ENCODE results near the gene KMT2B.

Gene KMT2B

DNA sequence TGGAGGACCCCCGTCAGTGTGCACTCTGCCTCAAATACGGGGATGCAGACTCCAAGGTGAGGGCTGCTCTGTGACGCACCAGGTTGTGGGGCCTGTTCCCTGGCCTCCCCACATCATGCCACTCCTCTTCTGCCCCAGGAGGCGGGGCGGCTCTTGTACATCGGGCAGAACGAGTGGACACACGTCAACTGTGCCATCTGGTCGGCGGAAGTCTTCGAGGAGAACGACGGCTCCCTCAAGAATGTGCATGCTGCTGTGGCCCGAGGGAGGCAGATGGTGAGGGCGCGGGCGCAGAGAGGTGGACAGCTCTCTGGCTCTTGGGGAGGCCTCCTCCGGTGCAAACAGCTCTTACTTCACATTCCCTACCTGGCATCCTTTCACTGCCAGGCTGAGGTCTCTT, 11.2 kb downstream of the KMT2B start:
- no peak for DNase-seq

DNA sequence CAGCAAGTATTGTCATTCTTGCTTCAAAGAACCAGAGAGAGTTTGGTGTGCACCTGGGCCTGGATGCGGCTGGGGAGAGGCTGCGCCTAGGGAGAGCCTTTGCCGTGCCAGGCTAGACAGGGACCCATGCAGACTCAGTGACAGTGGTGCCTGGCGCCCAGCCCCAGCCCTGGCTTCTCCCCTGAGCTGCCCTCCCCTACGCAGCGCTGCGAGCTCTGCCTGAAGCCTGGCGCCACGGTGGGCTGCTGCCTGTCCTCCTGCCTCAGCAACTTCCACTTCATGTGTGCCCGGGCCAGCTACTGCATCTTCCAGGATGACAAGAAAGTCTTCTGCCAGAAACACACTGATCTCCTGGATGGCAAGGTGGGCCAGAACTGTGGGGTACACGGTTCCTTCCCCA, 12.0 kb downstream of the KMT2B start:
- no peak for DNase-seq

DNA sequence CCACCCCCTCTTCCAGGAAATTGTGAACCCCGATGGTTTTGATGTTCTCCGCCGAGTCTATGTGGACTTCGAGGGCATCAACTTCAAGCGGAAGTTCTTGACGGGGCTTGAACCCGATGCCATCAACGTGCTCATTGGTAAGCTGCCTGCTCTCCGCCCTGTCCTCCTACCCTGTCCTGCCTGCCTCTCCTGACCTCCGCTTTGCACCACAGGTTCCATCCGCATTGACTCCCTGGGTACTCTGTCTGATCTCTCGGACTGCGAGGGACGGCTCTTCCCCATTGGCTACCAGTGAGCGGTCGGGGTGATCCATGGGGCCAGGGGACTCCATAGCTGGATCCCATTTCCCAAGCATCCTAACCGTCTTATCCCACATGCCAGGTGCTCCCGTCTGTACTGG, 12.5 kb downstream of the KMT2B start:
- DNase-seq: no peak

DNA sequence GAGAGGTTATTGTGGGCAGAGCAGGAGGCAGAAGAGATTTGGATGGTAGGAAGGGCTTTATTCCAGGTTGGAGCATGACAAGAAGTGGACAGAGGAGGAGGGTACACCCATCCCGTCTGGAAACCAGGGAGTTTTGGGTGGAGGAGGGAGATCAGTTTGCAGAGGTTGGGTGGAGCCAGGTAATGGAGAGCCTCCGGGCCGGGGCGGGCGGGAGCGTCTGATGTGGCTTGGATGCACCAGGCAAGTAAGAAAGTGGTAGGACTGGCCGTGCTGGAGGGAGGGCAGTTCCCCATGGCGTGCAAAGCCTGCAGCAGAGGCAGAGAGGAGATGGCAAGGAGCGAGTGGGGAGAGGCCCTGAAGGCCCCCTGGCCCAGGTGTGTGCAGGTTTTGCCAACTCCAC, 13.6 kb downstream of the KMT2B start:
- DNase-seq: no peak

- DNase-seq: no peak
These were observed 14.1 kb downstream of the KMT2B start for GRCh38 chr19:35731779-35732405.

DNA sequence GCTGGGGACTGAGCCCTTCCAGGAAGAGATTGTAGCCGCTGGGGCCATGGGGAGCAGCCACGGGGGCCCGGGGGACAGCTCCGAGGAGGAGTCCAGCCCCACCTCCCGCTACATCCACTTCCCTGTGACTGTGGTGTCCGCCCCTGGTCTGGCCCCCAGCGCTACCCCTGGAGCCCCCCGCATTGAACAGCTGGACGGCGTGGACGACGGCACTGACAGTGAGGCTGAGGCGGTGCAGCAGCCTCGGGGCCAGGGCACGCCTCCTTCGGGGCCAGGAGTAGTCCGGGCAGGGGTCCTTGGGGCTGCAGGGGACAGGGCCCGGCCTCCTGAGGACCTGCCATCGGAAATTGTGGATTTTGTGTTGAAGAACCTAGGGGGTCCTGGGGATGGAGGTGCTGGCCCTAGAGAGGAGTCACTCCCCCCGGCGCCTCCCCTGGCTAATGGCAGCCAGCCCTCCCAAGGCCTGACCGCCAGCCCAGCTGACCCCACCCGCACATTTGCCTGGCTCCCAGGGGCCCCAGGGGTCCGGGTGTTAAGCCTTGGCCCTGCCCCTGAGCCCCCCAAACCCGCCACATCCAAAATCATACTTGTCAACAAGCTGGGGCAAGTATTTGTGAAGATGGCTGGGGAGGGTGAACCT, 14.9 kb downstream of the KMT2B start:
- no peak for DNase-seq

- DNase-seq: no peak
These were observed 15.7 kb downstream of the KMT2B start for GRCh38 chr19:35733180-35734125.

- no peak for DNase-seq
These were observed 16.5 kb downstream of the KMT2B start for GRCh38 chr19:35734273-35734672.

DNA sequence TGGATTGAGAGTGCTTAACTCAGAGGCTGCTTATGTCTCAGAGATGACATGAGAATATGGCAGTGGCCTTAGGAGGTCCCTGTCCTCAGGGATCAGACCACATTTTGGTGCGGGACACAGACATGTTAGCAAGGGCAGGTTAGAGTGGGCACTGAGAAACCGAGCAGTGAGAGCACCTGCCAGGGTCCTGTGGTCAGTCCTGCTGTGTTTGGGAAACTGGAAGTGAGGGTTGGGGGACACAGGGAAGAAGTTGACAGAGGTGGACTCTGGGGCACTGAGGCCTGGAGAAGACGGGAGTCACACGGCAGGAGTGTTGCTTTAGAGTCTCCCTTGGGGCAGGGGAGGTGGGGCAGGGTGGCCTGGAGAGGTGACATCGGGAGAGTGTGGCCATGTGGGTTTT, 17.1 kb downstream of the KMT2B start:
- no peak for DNase-seq

DNA sequence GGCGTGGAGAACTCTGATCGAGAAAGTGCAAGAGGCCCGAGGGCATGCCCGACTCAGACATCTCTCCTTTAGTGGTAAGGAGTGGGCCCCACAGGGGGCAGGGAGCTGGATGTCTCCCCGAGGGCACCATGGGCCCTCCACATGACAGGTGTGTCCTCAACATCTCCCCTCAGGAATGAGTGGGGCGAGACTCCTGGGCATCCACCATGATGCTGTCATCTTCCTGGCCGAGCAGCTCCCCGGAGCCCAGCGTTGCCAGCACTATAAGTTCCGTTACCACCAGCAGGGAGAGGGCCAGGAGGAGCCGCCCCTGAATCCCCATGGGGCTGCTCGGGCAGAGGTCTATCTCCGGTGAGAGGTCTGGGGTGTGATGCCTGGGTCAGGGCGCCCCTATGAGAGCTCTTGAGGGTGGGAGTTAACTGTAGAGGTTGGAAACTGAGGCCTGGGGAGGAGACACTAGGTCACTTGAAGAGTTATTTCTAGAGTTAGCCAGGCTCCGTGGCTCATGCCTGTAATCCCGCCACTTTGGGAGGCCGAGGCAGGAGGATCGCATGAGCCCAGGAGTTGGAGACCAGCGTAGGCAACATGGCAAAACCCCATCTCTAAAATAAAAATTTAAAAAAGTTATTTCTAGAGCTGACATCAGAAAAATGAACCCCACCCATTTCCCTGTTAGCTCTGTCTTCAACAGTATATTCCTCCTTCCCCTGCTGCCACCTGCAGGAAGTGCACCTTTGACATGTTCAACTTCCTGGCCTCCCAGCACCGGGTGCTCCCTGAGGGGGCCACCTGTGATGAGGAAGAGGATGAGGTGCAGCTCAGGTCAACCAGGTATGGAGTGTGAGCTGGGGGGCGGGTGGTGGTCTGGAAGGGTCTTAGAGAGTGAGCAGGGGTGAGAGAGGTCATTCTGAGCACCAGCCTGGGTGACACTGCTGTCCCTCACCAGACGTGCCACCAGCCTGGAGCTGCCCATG, 19.4 kb downstream of the KMT2B start:
- DNase-seq: no peak

DNA sequence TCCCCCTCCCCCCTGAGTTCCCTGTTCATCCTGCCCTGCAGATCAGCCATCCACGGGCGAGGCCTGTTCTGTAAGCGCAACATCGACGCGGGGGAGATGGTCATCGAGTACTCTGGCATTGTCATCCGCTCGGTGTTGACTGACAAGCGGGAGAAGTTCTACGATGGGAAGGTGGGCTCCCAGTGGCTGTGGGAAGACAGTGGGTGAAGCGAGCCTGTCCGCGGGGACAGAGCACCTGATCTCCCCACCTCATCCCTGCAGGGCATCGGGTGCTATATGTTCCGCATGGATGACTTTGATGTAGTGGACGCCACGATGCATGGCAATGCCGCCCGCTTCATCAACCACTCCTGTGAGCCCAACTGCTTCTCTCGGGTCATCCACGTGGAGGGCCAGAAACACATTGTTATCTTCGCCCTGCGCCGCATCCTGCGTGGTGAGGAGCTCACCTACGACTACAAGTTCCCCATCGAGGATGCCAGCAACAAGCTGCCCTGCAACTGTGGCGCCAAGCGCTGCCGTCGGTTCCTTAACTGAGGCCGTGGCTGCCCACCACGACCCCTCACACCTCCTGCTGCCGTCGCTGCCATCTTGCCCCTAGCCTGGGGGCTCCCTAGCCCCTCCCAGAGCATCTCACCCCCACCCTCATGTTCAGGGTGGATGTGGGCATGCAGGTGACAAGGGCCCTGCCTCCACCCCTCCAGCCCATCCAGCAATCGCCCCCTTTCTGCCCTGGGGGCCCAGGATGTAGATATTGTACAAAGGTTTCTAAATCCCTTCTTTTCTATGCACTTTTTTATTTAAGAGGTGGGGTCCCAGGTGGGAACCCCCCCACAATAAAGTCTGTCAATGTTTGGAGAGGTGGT, 20.5 kb downstream of the KMT2B start:
- DNase-seq: no peak

DNA sequence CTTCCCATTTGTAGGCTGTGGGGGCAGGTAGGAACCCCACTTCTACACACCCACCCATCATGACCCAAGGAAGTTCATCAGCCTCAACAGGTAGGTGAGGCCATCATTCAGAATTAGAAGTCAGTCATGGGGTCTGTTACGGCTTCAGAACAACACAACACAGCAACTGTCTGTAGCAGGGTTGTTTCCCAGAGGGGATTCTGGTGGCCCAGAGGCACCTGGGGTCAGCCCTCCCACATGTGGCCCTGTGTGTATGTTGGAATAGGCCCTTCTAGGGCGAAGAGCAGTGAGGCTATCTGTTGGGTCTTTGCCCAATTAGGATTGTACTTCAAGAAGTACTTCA, 21.1 kb downstream of the KMT2B start:
- DNase-seq: no peak

GRCh38 chr19:35739275-35740107, 21.7 kb downstream of the KMT2B start:
- DNase-seq: no peak

GRCh38 chr19:35740108-35740422, 22.3 kb downstream of the KMT2B start:
- no peak for DNase-seq

DNA sequence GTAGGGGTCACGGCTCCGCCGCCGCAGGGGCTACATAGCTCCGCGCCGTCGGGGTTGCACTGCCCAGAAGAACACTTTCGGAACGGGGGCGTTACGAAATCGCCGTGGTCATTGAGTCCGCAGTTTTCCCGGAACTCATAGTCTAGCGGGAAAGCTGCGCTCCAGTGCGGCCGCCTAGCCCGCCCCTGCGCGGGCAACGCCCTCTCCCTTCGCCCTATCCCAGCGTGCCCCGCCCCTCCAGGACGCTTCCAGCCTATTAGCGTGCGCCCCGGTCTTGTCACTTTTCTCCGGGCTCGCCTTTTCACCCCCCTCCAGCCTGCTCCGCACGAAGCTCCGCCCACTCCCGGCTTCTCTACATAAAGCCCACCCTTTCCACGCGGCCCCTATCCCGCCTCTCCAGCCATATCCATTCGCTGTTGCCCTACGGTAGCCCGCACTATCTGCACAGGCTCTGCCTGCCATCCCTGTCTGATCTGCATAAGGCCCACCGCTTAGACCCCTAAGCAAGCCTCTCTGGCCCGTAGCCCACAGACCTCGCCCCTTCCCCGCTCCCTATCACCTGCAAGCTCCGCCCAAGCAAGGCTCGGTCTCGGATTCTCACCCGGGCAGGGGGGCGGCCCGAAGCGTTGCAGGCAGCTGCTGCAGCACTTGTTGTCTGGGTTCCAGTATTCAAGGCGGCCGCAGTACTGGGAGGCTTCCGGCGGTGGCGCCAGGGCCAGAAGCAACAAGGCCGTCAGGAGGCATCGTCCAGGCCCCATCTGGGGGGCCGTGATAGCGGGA, 22.8 kb downstream of the KMT2B start:
- peak; percentile 93 for DNase-seq

GRCh38 chr19:35741203-35741515, 23.4 kb downstream of the KMT2B start:
- no peak for DNase-seq

- peak; percentile 51 to 76 for DNase-seq
These were observed 24.4 kb downstream of the KMT2B start, which contains the start of gene IGFLR1 for GRCh38 chr19:35742121-35742724. Gene IGFLR1 (minus strand): TSS chr19:35742452. CDS start chr19:35741180, 1,272 bp downstream.

- DNase-seq: no peak
These were observed 26.0 kb downstream of the KMT2B start for GRCh38 chr19:35743640-35744429.
